GM21529 (cell line): ENCODE results near the gene TMEM271.

ENCODE experiments used
- ATAC-seq: cut with Tn5 transposase; IDR thresholded peaks from one replicate; pipeline ENCODE4 v1.9.1; 2021; ENCODE audit not compliant: unreplicated experiment

Gene TMEM271

DNA sequence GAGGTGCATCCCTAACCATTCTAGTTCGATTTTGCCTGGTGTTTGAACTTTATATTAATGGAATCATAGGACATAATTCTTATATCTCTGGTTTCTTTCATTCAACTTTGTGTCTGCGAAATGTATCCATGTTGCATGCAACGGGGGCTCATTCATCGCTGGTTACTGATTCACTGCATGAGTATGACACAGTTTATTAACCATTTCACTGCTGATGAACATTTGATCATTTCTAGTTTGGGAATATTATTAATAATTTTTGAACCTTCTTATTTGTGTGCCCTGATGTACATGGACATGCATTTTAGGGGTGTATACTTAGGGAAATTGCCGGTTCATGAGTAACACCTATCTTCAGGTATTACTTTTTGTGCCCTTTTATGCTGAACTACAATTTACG, 5.1 kb upstream of the TMEM271 start:
- ATAC-seq, result no peak

- ATAC-seq, result no peak
Observed at GRCh38 chr4:579543-580175, 3.6 kb upstream of the TMEM271 start.

DNA sequence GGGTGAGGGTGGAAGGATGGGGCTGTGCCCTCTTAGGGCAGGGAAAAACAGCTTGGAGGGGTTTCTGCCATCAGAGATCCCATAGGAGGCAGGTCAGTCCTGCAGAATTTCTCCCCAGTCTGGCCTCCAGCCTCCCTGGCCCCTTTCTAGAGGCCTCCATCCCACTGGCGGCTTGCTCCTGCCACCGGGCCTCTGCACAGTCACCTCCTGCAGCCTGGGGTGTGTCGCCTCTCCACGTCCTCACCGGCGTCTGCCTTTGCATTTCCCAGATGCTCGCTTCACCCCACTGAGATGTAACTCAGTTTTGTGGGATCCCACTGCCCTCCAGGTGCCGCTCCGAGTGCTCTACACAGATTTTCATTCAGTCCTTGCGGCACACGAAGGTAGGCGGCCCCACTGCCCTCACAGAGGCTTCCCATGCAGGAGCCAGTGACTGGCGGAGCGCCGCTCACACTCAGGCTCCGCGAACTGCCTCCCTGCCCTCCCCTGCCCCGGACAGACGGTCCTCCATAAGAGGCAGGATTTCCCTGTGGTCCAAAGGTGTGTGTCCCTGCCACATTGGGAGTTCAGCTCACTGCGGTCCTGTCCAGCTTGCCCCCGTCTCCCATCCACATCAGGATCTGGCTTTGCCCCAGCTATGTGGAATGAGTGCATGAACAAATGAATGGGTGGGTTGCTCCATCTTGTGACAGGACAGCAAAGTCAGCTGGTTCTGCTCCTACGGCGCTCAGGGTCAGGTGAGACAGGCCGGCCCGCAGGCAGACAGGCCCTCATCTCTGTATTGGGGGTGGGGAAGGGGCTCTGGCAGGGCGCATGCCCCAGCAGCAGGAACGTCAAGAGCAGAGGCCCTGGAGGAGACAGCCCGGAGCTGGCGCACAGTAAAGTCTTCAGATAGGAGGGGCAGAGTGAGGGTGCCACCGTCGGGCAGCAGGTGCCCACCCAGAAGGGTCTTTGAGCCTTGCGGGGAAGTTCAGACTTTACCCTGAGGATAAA, 2.7 kb upstream of the TMEM271 start:
- ATAC-seq, result no peak

DNA sequence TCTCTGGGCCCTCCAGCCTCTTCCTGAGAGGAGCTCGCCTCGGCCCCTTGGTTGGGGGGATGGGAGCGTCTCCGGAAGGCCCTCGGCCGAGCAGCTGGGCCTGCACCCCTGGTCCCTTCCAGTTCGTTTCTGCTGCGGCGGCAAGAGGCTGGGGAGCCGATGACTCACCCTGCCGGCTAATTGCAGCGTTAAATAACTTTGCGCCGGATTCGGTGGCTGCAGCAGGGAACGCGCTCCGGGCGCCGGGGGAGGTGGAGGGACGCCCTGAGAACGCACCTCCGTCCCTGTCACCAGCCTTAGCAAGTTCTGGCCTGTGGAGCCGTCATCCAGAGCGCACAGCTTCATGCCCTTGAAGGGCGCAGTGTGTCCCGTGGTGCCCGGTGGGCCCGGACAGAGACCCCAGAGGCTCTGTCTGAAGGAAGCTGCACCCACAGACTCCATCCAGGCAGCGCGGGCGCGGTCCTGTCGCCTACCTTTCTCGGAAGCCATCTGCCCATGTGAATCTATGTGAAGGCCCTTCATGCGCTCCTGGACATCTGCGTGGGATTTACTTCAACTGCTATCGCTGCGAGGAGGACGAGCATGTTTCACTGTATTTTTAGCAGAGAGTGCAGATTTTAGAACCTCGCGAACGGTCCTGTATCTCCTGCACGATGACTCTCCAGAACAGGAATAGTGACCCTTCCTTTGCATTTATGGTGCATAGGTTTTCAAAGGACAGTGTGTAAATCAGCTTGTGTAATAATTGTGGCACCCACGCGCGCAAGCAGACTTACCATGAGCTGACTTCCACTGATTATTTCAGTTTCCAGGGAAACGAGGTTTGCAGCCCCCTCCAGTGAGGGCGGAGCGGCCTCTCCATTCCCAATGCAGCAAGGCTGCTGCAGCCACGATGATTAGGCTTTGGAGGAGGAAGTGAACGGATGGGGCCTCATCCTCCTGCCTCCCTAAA, 1.7 kb upstream of the TMEM271 start:
- no peak for ATAC-seq

- no peak for ATAC-seq
Observed at GRCh38 chr4:576991-577498, 950 bp upstream of the TMEM271 start.

GRCh38 chr4:575281-576141, 584 bp downstream of the TMEM271 start:
- ATAC-seq, result no peak

DNA sequence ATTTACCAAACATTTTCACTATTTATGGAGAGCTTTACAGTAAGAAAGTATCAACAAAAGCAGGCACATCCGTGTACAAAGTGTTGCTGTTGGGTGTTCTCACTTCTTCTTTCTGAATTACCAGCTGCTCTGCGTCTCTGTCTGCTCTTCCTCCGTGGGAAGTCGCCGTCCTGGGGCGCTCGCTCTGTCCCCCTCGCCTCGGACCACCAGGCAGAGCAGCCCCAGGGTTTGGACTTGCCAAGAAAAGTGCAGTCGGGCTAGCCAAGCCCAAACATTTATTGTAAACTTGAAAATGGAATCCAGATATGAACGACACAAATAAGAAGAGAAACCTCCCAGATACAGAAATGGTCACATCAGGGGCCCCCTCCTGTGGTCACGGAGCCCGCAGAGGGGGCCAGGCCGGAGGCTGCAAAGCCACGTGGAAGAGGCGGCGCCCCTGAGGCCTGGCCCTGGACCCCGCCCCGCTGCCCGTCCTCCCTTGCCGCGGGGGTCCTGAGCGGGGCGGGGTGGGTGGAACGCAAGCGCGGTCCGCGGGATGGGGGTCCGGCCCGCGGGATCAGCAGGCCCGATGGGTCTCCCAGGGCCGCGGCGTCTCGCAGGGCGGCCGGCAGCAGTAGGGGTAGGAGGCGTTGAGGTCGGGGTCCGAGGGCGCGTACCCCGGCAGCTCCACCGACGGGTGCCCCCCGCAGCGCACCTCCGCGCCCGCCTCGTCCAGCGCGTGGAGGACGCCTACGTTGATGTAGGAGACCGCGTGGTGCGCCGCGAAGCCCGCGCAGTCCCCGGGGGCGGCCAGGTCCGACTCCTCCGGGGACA, 1.5 kb downstream of the TMEM271 start:
- no peak for ATAC-seq

- ATAC-seq, result no peak
Observed at GRCh38 chr4:573122-573892, 2.8 kb downstream of the TMEM271 start.

GRCh38 chr4:572594-572993, 3.5 kb downstream of the TMEM271 start:
- ATAC-seq, result no peak

GRCh38 chr4:571838-572572, 4.1 kb downstream of the TMEM271 start:
- no peak for ATAC-seq

DNA sequence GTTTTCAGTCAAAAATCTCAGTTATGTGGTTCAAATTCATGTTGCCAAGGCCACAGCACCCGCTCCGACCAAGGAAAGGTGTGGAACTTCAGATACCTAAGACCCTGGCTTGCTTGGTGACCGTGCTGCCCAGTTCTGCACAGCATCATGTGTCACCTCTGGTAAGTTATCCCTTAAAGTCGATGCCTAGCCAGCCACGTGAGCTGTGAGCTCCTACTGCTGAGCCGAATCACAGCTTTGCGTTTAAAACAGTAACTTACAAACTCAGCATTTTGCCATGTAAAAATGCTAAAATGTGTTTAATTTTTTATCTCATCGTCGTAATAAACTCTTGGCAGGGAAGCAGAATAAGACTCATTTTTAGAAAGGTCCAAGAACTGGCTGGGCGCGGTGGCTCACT, 5.3 kb downstream of the TMEM271 start:
- no peak for ATAC-seq

GRCh38 chr4:569958-570667, 6.0 kb downstream of the TMEM271 start:
- no peak for ATAC-seq

GRCh38 chr4:568962-569361, 7.1 kb downstream of the TMEM271 start:
- ATAC-seq, result no peak

GRCh38 chr4:568351-568652, 7.8 kb downstream of the TMEM271 start:
- ATAC-seq, result no peak

DNA sequence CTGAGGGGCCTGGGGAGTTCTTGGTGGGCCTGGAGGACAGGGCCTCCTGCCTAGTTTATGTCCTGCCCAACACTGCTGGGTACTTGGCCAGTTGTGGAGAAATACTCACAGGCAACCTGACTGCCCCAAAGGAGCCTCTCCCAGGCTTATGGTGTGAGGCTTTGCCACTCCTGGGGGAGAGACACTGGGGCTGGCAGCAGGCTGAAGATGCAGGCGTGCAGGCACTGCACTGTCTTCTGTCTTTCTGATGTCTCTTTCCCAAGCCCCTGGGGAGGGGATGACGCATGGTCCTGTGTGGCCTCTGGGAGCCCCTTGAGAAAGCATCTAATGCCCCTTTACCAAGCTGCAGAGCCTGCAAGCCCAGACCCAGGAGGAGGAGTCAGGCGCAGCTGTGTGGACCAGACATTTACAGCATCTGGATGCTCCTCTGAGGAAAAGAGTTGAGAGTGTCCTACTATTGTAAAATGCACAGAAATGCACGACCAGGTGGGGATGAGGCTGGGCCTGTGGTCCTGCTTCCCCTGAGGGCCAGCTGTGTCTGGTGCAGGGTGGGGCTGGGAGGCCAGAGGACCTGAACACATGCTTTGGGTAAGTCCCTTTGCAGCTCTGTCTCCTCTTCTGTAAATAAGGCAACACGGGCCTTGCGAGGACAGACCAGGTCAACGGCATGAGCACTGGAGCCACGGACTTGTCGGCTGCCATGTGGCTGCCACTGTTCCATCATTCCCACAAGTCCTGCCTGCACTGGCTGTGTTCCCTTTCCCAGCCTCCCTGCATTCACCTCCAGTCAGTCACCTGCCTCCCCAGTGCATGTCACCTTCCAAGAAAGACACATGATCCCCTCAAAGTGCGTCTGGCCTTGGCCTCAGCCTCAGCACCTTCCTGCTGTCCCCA, 8.4 kb downstream of the TMEM271 start:
- no peak for ATAC-seq
